Vagina (tissue), 2 donors: ENCODE measurements around the gene LHX4.

Experiments
- CTCF ChIP-seq, 3 experiments: fragments of 450-650 bp in 2 of 3; fragments of 200-600 bp in 1 of 3; sonication (generic) in 1 of 3; IDR thresholded peaks; one replicate each; pipeline ENCODE4 v1.5.1; 2017 to 2019; ENCODE audit warnings: antibody characterized with exemption in 3 of 3, mild to moderate bottlenecking in 2 of 3, moderate library complexity in 2 of 3
- POLR2AphosphoS5 ChIP-seq, 2 donors: sonication (generic); formaldehyde crosslinking; IDR thresholded peaks; one replicate each; pipeline ENCODE4 v1.9.0; 2017; ENCODE audit warnings: antibody characterized with exemption in 2 of 2, mild to moderate bottlenecking in 2 of 2, low read depth in 1 of 2; ENCODE audit not compliant: insufficient read depth in 1 of 2

GRCh38 chr1:180192172-180192571 lies 37.9 kb upstream of the LHX4 start:
- TF ChIP-seq CTCF (IDR thresholded peaks at IDR 0.05): no peak
- no peak for TF ChIP-seq POLR2AphosphoS5 (IDR thresholded peaks at IDR 0.05; ENCODE audit: insufficient read depth in 1 of 2, low read depth in 1 of 2)
